A172 (cell line): Measurements from ENCODE around the gene FAM168A. TPM values are rescaled to one million over a fixed set of nuclear protein-coding genes. Genes with fewer than 3 reads are reported as not detected.

Source experiments
- DNase-seq: peaks from one replicate; pipeline ENCODE4 v3.0.0-alpha.2; 2015; ENCODE audit warnings: low spot score
- total RNA-seq: library from RNA; depleted of rRNA; stranded (reverse); fragments of >200 nt; shearing (Covaris generic); gene quantifications from 2 replicates; pipeline ENCODE4 v1.2.3, GENCODE V29; 2014; rRNA removed

Gene FAM168A, protein sequence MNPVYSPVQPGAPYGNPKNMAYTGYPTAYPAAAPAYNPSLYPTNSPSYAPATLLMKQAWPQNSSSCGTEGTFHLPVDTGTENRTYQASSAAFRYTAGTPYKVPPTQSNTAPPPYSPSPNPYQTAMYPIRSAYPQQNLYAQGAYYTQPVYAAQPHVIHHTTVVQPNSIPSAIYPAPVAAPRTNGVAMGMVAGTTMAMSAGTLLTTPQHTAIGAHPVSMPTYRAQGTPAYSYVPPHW
- total RNA-seq = 18.1 and 22.3 TPM in 2 replicates

DNA sequence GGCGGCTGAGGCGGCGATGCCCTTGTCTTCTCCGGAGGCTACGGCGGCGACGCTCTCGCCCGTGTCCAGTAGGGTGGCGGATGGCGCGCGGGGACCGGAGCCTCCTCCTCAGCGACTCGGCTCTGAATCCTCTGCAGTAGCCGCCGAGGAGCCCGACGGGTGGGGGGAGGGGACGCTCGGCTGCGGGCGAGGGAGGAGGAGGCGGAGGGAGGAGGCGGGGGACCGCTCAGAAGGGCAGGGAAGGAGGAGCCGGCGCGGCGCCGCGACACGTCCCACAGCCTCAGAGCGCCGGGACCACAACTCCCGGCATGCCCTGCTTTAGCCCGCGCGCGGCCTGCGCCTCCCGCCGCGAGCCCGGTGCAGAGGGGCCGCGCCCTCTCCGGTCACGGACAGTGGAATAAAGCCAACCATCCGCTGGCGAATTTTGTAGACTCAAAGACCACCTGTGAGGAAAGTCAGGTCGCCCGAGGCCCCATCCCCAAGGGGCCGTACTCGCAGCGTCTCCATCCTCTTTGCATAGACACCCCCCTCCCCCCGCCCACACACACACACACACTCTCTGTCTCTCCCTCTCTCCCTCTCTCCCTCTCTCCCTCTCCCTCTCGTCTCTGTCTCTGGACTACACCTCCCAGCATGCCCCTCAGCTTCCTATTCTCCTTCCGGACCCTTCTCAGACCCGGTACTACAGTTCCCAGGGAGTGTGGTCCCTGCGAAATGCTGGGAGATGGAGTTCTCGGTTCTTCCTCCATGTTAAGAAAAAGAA lies at the start of gene FAM168A:
FAM168A (minus strand) TSS at position 157 of the 763 bp plus-strand sequence. CDS start 129,638 bp downstream, outside the sequence.
- DNase-seq = peak; percentile 96

DNA sequence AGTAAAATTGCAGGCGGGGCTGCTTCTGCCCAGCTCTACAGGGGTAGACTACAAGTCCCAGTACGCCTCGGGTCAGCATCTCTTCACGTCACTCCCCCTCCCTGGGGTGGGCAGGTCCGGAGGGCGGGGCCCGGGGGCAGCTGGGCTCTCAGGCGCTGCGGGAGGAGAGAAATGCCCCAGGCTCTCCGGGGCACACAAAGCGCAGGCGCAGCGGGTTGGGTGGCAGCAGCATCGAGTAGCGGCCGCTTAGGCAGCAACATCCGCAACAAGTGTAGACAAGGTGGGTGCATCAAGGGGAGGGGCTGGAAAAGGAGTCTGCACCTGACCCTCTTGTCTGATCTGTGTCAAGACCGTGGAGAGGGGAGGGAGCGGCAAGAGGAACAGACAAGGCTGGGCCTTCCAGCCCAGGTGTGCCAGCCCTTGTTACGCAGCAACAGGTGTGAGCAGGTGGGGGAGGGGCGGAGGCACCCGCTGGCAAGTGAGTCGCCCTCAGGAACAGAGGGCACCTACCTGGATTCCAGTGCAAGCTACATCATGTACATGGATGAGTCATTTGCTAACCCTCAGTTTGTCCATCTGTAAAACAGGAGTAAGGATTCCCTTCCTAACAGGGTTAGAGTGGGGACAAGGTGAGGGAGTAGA lies 49.7 kb upstream of the FAM168A start:
- peak; percentile 87 for DNase-seq

DNA sequence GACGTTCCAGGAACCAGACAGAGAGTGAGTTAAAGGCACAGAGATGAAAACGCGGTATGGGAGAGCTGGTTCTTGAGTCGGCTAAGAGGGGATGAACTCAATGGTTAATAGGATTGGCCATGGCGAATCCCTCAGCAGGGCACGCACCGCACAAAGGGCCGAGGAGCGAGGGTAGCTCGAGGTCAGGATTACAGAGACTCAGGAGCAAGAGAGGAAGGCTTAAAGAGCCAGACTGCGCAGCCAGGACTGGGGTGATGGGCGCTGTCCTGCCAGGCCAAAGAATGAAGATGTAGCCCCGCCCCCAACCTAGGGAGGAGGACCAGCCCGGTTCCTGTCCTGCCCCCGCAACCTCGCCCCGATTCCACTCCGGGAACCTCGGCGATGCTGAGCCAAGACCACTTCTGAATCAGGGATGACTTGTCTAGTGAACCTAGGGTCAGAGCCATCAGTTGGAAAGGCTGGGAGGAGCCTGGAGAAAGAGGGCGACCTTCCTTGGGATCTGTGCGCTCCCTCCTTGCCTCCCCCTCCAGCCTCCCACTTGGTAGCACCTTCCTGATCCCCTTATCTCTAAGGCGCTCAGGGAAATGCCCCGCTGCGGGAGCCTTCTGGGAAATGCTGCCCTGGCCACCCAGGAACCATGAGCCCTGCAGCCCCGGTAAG lies 48.2 kb upstream of the FAM168A start, which contains the start of gene PLEKHB1:
PLEKHB1 (plus strand) TSS at position 610 of the 660 bp plus-strand sequence; CDS start at position 638, 28 bp downstream.
- no peak for DNase-seq

DNA sequence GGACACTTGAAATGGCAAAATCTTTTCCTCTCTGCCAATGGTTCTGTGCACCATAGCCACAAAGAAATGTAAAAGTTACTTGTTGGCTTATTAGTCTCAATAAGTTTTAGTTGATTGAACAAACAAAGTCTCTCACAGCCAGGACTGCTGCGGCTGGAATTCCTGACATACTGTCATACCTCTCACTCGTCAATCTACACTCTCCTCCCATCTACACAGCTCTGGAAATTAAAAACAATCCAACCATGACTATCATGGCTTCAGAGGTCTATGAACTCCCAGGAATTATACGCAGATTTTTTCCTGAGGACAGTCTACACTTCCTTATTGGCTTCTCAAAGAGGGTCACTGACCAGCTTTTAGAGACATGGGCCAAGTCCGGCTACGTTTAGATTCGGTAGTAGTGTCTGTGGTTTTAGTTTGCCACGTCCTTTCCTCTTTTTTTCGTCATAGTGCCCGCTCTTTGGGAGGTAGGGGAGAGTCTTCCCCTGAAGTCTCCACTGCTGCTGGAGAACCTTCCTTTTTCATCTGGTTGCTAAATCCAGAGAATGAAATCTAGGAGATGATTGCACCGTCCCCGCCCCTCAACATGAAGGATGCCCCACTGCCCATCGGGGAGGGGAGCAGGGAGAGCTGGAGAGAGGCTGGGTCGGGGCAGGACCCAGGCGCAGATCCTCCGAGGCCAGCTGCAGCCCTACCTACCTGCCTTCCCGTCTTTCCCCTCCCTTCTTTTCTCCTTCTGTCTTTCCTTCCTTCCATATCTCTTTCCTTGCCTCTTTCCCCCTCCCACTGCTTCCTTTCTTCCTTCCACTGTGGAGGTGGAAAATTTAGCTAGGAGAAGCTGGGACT lies 47.4 kb upstream of the FAM168A start:
- no peak for DNase-seq

DNA sequence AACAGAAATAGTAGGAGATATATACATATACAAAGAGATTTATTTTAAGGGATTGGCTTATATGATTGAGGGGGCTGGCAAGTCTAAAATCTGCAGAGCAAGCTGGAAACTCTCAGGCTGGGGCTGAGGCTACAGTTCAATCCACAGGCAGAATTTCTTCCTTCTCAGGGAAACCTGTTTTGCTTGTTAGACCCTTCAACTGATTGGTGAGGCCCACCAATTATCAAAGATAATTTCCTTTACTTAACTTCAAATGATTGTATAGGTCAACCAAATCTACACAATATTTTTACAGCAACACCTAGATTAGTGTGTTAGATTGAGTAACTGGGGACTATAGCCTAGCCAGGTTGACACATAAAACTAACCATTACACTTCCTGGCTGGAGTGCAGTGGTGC lies 43.8 kb upstream of the FAM168A start:
- no peak for DNase-seq

DNA sequence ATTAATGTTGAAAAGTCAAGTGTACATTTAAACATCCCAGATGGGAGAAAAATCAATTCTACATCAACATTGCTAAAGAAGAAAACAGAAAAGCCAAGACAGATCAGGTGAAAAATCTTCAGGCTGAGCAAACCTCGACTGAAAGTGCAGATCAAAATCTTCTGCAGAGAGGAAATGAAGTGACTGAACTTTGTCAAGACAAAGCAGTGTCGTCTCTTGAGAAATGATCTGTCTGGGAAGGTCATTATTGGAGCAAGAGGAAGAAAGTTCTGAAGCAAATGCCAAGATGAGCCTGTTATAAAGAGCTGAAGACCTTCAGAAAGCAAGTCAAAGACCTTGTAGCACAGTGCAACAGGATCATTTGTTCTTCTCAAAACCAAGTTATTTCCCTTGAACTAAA lies 42.7 kb upstream of the FAM168A start:
- no peak for DNase-seq

DNA sequence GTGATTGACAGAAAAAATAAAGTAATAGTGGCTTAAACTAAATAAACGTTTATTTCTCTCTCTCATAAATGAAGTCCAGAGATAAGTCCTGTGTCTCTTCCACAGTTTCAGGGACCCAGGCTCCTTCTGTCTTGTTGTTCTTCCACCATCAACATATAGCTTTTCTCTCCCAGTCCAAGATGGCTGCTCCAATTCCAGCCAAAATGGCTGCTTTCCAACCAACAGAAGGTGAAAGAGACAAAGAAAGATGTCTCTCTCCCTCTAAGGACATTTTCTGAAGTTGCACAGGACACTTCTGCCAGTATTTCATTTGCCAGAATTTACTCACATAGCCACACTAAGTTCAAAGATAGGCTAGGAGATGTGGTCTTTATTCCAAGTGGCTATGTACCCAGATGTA lies 39.1 kb upstream of the FAM168A start:
- DNase-seq = no peak

DNA sequence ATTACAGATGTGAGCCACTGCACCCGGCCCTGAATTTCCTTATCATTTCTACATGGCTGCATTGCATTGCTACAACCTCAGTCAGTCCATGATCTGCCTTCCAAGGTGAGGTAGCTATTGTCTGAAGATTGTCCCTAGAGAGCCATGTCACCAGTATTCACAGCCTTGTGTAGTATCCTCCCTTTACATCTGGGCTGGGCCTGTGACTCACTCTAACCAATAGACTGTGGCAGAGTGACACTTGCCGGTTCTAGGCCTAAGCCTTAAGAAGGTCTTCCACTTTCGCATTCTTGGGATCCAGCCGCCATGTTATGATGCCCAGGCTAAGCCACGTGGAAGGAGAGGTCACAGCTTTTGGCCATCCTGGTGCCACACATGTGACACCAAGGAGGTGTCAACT lies 38.3 kb upstream of the FAM168A start:
- DNase-seq = no peak

DNA sequence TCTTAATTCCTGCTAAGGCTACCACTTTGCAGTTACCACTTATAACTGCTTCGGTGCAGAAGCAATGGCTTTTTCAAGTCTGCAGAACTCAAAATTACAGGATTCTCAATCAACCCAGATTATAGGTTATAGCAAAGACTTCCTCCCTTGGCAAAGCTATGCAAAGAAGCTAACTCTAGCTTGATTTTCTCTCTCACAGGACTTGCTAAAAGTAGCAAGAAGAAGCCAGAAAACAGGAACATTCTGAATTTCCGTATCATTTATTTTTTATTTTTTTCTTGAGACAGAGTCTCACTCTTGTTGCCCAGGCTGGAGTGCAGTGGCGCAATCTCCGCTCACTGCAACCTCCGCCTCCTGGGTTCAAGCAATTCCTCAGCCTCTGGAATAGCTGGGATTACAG lies 37.8 kb upstream of the FAM168A start:
- DNase-seq = no peak

DNA sequence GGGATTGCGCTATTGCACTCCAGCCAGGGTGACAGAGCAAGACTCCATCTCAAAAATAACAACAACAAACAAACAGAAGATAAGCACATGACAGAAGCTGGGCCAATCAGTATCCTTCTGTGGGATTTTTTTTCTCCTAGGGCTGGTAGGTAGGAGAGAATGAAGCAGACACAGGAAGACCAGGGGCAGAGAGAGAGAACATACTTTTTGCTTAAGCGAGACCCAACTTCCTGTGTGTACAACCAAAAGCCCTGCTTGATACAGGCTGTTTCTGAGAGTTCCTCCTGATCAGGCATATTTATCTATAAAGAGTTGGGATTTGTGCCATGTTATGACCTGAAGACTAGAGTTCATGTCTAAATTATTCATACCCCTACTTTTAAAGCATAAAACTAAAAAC lies 36.1 kb upstream of the FAM168A start:
- DNase-seq = no peak

DNA sequence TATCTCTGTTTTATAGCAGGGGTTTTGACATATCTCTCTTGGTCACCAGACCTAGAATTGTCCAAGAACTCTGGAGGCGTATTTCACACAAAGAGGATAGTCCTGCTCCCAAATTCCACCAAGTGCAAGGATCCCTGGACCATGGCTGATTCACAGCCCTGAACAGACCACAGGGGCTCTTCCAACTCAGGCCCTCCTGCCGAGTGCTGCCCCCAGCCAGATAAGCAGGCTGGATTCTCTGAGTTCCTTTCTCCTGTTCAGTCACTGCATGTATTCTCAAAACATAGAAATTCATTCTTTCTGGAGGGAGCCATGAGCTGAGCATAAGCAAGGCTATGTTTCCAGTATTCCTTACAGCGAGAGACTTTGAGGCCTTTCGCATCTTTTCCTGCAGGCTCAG lies 35.1 kb upstream of the FAM168A start:
- DNase-seq = no peak

DNA sequence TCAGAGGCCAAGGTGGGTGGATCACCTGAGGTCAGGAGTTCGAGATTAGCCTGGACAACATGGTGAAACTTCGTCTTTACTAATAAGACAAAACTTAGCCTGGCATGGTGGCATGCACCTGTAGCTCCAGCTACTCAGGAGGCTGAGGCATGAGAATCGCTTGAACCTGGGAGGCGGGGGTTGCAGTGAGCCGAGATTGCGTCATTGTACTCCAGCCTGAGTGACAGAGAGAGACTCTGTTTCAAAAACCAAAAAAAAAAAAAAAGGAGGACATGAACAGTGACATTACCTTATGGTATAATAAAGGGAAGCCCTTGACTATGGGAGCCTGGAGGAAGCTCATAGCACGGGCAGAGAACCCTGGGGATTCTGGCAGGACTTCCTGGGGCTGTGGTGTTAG lies 32.0 kb upstream of the FAM168A start:
- DNase-seq = no peak

DNA sequence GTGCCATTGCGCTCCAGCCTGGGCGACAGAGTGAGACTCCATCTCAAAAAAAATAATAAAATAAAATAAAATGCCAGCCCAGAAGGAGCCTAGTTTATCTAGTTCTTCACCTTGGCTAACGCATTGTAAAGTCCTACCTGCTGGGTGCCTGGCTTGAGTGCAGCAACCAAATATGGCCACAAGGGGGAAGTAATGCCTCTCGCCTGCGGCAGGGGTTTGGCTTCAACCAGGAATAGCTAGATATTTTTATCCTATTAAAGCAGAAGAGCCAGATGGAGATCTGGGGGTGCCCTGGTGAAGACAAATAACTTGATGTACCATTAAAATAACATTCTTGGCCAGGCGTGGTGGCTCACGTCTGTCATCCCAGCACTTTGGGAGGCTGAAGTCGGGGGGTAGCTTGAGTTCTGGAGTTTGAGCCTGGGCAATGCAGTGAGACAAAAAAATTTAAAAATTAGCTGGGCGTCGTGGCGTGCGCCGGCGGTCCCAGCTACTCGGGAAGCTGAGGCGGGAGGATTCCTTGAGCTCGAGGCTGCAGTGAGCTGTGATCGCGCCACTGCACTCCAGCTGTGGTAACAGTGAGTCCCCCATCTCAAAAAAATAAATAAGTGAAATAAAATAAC lies 27.9 kb upstream of the FAM168A start:
- peak; percentile 70 for DNase-seq

DNA sequence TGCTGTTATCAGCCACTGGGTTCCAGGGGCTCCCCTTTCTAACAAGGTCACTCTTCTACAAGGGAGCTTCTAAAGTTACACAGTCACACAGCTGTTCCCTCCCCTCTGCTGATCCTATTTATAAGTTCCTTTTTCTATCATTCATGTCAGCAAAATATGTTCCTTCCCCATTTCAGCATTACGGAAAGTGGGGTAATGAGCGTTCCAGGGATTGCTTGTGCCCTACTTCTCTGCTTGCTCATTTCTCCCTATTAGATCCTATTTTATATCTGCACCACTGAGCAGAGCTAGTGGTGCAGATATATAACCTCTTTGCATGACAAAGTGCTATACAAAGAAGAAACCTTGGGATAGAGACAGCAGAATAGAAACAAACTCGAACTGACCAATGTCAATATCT lies 25.8 kb upstream of the FAM168A start:
- no peak for DNase-seq

DNA sequence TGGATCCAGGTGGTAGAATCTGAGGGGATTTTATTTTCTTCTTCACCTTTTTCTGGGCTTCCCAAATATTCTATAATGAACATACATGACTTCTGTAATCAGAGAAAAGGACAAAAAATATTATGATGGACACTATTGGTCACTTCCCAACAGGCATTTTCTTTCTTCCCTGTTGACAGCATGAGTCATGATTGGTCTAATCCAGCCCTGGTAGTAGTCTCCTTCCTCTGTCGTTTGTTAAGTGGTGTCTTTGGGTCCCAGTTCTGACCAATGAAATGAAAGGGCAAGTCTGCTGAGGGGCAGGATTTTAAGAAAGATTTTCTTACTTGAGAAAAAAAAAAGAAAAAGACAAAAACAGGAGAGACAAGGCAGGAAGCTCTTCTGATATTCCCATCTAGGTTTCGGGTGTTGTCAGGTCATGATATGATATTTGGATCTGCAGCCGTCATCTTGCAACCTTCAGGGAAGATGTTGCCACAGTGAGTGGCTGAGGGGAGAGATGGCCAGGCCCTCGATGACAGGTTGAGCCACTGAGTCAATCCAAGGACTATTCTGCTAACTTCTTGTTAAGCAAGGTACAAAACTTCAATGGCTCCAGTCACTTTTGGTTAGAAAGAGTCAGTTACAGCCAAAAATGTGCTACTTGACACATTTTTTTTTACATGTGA lies 25.1 kb upstream of the FAM168A start:
- no peak for DNase-seq

DNA sequence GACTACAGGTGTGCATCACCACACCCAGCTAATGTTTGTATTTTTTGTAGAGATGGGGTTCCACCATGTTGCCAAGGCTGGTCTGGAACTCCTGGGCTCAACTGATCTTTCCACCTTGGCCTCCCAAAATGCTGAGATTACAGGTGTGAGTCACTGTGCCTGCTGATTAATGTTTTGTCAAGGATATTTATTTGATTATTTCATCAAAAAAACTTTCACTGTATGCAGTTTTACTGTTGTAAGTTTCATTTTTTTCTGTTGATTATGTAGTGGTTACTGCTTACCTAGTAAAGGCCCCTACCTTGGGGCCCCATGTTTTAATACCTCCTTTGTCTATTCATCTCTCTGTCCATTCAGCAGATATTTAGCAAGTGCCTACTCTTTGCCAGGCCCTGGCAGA lies 16.7 kb upstream of the FAM168A start:
- no peak for DNase-seq

DNA sequence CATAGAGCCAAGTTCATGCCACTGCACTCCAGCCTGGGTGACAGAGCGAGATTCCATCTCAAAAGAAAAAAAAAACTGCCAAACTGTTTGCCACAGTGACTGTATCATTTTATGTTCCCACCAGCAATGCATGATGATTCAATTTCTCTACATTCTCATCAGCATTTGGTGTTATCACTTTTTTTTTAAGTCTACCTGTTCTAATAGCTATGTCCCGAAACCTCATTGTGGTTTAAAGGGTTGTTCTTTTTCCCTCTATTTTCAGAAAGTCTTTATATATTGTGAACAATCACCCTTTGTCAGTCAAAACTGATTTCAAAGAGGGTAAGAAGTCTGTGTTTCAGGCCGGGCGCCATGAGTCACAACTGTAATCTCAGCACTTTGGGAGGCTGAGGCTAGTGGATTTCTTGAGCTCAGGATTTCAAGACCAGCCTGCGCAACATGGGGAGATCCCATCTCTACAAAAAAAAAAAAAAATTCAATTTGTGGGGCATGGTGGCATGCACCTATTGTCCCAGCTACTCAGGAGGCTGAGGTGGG lies 14.8 kb upstream of the FAM168A start:
- DNase-seq = no peak

DNA sequence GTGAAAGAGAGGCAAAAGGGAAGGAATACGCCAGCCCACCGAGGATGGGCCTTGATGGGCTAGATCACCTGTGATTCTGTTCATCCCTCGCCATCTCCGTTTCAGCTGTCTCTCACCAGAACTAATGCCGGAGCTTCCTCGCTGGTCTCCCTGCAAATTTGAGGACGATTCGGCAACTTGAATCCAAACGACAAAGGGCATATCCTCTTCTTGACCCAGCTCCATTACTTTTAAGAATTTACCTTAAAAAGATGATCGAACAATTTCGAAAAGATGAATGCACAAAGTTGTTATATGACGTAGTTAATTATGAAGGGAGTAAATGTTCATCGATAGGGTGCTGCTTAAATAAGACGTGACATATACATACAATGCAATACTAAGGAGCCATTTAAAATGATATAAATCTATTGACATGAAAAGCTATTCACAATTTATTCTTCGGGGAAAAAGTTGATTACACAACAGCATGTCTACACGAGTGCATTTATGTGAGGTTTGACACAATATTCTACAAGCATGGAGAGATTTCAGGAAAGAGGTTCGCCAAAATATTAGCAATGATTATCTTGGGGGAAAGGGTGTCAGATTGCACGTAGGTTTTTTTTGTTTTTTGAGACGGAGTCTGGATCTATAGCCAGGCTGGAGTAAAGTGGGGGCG lies 937 bp upstream of the FAM168A start:
- no peak for DNase-seq

DNA sequence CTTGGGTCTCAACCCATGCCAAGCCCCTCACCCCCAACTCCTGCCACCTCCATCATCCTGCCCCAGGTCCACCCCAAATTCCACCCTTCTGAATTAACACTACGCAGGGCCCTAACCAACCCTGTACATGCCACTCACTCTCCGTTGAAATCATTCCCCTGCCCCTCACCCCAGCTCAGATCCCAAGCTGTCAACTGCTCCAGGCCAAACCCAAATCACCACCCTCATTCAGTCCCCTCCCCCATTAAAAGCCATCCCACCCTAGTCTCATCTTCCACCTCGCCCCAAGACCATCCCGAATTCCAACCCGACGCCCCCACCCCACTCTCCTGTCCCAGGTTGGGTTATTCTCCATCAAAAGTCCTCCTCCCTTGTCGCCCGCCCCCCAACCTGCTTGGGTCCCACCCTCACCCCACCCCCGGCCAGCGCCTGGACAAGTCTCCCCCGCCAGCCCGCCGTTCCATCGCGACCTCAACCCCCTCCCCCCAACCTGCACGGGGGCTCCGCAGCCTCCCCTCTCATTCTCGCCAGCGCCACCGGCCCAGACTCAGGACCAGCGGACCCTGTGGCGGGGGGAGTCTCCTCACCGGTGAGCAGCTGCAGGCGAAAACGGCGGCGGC lies 466 bp downstream of the FAM168A start:
- no peak for DNase-seq
